Measurements from ENCODE around the gene MYLK2.
"Not testable (repeated sequence)": the region's sequence is repeated elsewhere in the genome, so short reads cannot be mapped to it uniquely, and the experiment has no call there.

Gene MYLK2

DNA sequence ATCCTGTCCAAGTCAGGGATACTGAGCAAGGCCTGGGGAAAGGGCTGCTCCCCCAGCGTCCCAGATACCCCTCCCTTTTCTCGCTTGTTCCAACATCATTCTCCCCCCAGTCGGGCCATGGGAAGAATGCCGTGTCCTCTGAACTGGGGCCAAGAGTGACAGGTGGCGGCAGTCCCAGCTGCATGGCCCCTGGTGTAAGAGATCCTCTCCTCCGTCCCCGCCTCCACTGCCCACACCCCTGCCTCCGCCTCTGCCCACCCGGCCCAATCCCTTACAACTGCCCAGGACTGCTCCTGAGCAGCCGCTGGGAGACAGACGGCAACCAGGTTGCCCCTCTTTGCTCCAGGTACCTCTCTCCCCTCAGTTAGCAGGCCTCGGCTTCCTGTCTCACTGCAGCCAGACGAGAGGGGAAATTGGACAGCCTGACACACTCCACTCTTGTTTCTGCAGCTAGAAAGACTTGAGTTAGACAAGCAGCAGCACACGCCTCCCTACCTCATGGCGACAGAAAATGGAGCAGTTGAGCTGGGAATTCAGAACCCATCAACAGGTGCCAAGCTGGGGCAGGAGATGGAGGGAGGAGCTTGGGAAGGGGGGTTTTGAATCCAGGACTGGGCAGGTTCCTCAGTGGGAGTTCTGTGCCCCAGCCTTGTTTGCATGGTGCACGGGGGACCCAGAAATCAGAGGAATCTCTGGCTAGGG lies at the start of gene MYLK2:
TSS of gene MYLK2 (plus strand) at position 274 of the 702 bp plus-strand sequence. CDS start at position 499, 225 bp downstream.
- DNase-seq (ENCODE audit: low read depth): no peak

DNA sequence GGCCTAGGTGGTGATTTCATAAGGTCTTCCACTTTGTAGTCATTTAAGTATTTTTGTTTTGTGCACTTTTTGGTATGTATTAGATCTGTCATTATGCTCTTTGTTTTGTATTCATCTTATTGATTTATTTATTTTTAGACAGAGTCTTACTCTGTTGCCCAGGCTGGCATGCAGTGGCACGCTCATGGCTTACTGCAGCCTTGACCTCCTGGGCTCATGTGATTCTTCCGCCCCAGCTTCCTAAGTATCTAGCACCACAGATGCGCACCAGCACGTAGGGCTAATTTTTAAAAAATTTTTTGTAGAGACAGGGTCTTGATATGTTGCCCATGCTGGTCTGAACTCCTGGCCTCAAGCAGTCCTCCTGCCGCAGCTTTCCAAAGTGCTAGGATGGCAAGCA lies 49.5 kb upstream of the MYLK2 start:
- no peak for DNase-seq (ENCODE audit: low read depth)

GRCh38 chr20:31770243-31770642 lies 48.9 kb upstream of the MYLK2 start:
- DNase-seq (ENCODE audit: low read depth): no peak

GRCh38 chr20:31774408-31774807 lies 44.7 kb upstream of the MYLK2 start:
- no peak for DNase-seq (ENCODE audit: low read depth)

DNA sequence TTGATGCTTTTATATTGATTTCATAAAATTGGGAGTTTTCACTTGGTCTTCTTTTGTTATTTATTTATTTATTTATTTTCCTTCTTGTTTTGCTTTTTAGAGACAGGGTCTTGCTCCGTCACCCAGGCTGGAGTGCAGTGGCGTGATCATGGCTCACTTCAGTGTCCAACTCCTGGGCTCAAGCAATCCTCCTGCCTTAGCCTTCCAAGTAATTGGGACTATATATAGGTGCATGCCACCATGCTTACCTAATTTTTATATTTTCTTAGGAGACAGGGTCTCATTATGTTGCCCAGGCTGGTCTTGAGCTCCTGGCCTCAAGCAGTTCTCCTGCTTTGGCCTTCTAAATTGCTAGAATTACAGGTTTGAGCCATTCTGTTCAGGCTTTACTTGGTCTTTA lies 38.3 kb upstream of the MYLK2 start:
- no peak for DNase-seq (ENCODE audit: low read depth)

DNA sequence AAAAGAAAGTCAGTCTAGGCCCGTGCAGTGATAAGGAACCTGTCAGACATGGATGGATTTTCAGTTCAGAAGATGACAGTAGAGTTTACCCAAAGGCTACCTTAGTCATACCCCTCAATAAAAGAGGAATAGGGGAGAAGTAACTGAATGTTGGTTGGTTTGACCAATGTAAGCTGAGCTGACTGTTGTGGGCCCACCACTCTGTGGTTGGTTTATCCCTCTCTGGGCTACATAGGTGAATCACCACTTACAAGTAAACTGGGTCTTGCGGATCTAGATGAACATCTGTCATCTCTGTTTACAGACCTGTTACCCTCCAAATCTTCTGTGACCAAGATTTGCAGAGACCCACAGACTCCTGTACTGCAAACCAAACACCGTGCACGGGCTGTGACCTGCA lies 37.2 kb upstream of the MYLK2 start:
- no peak for DNase-seq (ENCODE audit: low read depth)

- DNase-seq (ENCODE audit: low read depth): no peak
Measured at GRCh38 chr20:31784354-31785044, 34.7 kb upstream of the MYLK2 start.

- no peak for DNase-seq (ENCODE audit: low read depth)
Measured at GRCh38 chr20:31785089-31785488, 34.1 kb upstream of the MYLK2 start.

DNA sequence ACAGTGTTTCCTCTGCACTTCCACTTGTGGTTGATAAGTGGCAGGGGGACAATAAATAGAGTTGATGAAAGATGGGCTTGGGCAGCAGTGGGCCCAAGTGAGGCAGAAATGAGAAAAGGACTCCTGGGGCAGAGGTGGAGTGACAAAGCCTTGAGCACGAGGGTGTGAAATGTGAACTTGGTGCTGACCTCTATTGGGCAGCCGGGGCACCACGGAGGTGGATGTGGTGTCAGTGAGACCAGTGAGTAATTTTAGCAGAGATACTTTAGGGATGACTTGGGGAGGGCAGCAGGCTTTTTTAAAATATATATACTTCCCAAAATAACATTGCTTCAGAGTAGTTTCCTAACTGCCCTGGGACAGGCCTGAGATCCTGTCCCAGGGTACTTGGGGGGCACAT lies 30.6 kb upstream of the MYLK2 start:
- no peak for DNase-seq (ENCODE audit: low read depth)

- no peak for DNase-seq (ENCODE audit: low read depth)
Measured at GRCh38 chr20:31790401-31790800, 28.8 kb upstream of the MYLK2 start.

DNA sequence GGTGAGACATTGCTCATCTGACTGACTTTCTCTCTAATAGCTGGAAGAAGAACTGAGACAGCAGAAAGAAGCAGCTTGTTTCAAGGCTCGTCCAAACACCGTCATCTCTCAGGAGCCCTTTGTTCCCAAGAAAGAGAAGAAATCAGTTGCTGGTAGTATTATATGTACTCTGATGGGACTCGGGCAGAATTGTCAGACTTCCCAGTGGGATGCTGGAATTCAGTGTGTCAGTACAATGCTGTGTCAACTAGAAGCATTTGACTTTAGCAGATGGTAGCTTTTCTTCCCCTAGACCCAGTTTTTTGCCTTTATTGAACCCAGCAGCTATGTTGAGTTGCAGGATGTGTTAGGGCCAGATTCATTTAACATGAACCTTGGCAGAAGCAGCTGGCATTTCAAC lies 21.8 kb upstream of the MYLK2 start:
- DNase-seq (ENCODE audit: low read depth): no peak

DNA sequence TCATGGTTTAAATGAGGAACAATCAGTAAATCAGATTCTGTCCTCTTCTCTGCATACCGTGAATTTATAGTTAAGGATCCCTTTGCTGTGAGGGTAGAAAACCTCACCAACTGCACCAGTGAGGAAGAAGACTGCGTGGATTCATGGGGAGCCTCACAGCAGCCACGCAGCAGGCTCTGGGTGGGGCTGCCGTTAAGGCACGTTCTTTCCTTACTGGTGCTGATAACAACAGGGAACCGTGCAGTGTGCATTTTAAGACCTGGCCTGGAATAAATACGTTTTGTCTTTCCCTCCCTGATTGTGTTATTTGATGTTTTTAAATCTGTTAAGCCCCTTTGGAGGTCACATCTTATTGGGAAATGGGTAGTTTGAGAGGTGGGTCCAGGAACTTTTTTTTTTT lies 17.6 kb upstream of the MYLK2 start:
- DNase-seq (ENCODE audit: low read depth): no peak

- no peak for DNase-seq (ENCODE audit: low read depth)
Measured at GRCh38 chr20:31803552-31804291, 15.4 kb upstream of the MYLK2 start.

GRCh38 chr20:31806564-31807355 lies 12.4 kb upstream of the MYLK2 start:
- DNase-seq (ENCODE audit: low read depth): no peak

DNA sequence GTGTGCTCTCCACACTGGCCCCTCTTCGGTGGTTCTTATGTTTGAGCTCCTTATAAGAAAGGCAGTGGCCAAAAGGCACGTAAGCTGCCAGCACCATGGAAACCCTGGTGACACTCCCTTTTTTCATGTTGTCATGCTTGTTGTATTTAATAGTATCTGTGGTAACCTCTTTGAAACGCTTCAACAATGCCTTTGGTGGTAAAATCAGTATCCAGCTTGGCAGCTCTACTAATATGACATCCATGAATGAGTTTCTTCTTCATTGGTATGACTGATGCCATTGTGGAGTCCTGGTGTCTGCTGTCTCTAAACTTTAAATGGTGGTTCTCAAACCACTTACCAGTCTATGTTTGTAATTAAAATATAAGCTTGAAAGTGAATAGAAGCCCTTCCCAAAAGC lies 10.7 kb upstream of the MYLK2 start:
- DNase-seq (ENCODE audit: low read depth): no peak

DNA sequence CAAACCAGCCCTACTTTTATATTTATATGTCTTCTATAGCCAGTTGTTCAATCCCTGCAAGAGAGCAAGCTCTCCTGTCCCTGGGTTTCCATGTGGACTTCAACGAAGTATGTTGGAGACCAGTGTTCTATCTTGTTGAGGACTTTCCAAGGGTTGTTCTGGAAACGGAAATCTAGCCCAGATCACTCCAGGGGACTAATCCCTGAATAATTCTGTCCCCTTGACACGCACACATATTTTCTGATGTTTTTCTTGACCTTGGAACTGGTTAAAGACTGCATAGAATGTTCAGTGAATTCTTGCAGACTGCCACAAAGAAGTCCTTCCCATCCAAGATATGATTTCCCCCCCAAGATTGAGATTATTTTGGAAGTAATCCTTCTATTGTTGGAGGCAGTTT lies 9.5 kb upstream of the MYLK2 start:
- no peak for DNase-seq (ENCODE audit: low read depth)

- no peak for DNase-seq (ENCODE audit: low read depth)
Measured at GRCh38 chr20:31811198-31811597, 8.0 kb upstream of the MYLK2 start.

- no peak for DNase-seq (ENCODE audit: low read depth)
Measured at GRCh38 chr20:31811796-31812728, 7.1 kb upstream of the MYLK2 start.

DNA sequence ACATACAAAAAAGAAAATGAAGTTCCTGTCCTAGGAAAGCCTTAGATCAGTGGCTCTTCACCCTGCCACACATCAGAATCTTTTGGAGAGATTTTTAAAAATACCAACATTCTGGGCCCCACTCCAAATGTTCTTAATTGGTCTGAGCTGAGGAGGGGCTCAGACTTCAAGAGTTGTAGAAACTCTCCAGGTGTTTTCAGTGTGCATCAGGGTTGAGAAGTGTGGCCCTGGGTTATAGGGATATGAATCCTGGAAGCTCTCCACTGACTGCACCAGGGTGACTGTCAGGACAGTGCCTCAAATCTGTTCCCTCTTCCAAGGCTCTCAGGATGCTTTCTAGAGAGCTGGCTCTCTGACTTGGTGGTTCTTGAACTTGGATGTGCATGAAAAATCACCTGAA lies 5.5 kb upstream of the MYLK2 start:
- no peak for DNase-seq (ENCODE audit: low read depth)

DNA sequence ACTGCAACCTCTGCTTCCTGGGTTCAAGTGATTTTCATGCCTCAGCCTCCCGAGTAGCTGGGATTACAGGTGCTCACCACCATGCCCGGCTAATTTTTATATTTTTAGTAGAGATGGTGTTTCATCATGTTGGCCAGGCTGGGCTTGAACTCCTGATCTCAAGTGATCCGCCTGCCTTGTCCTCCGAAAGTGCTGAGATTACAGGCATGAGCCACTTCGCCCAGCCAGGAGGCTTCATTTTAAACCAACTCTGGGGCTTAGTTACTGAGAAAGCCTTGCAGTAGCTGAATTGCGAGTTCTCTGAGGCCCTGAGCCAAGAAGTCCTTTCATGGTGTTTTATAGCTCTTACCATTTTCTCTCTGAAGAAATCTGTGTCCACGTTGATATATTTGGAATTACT lies 5.0 kb upstream of the MYLK2 start:
- not testable (repeated sequence) for DNase-seq (ENCODE audit: low read depth)

Measured in activated T-helper 1 cell treated with Interleukin-2 at 50 U/mL for 16 hours (primary cell).